PC-3 (cell line): ENCODE measurements around the gene CLIC5. TPM values are rescaled to one million over a fixed set of nuclear protein-coding genes. Genes with fewer than 3 reads are reported as not detected.

ENCODE experiments used
- ATAC-seq: fragments of 200-7000 bp; cut with Tn5 transposase; 2 replicates; pipeline ENCODE4 v1.9.1; 2020; ENCODE audit warnings: mild to moderate bottlenecking, moderate library complexity
- BruUV-seq: library from RNA; stranded (reverse); fragments of 400-500 nt; replicated peaks from 2 replicates; lab custom pipeline; 2021; lab: Mats Ljungman, UMichigan
- CTCF ChIA-PET: fragments of 300-600 bp; sonication (Branson Sonifier 250); formaldehyde crosslinking; loops from one replicate; lab custom pipeline; 2022; ENCODE audit warnings: antibody characterized with exemption; lab: Charles Lee
- POLR2A ChIA-PET: fragments of 300-600 bp; sonication (Branson Sonifier 250); formaldehyde crosslinking; loops from one replicate; lab custom pipeline; 2022; ENCODE audit warnings: antibody characterized with exemption; ENCODE audit not compliant: unreplicated experiment; lab: Charles Lee
- DNase-seq: peaks from one replicate; pipeline ENCODE4 v3.0.0-alpha.2; 2015
- H2AFZ ChIP-seq: fragments of 300-600 bp; sonication (generic); 2 replicates; pipeline ENCODE4 v1.6.0; 2016; ENCODE audit warnings: antibody characterized with exemption, low read length
- H3F3A ChIP-seq: fragments of 300-600 bp; sonication (generic); one replicate; pipeline ENCODE4 v1.6.0; 2017; ENCODE audit warnings: antibody characterized with exemption, low read length, control low read depth, mild to moderate bottlenecking; ENCODE audit not compliant: unreplicated experiment
- H3K27ac ChIP-seq: fragments of 300-600 bp; sonication (generic); 2 replicates; pipeline ENCODE4 v1.5.1; 2016; ENCODE audit warnings: mild to moderate bottlenecking, low read length
- H3K27me3 ChIP-seq: fragments of 300-600 bp; sonication (generic); 2 replicates; pipeline ENCODE4 v1.6.1; 2016; ENCODE audit warnings: low read length, mixed read lengths
- H3K36me3 ChIP-seq: fragments of 300-600 bp; sonication (generic); 2 replicates; pipeline ENCODE4 v1.6.1; 2016; ENCODE audit warnings: low read depth, mixed run types, low read length, mixed read lengths
- H3K4me1 ChIP-seq: fragments of 300-600 bp; sonication (generic); 2 replicates; pipeline ENCODE4 v1.5.1; 2016; ENCODE audit warnings: low read length; ENCODE audit not compliant: insufficient read depth
- H3K4me2 ChIP-seq: fragments of 300-600 bp; sonication (generic); 2 replicates; pipeline ENCODE4 v1.6.0; 2016; ENCODE audit warnings: low read length
- H3K4me3 ChIP-seq: fragments of 300-600 bp; sonication (generic); 2 replicates; pipeline ENCODE4 v1.5.1; 2016; ENCODE audit warnings: mild to moderate bottlenecking, low read length, mixed read lengths
- H3K79me2 ChIP-seq: fragments of 300-600 bp; sonication (generic); 2 replicates; pipeline ENCODE4 v1.6.1; 2017; ENCODE audit warnings: low read length, mixed read lengths
- H3K9ac ChIP-seq: fragments of 300-600 bp; sonication (generic); 2 replicates; pipeline ENCODE4 v1.6.0; 2016; ENCODE audit warnings: mild to moderate bottlenecking, low read length
- H3K9me2 ChIP-seq: fragments of 300-600 bp; sonication (generic); replicated peaks from 2 replicates; pipeline ENCODE4 v1.6.1; 2016; ENCODE audit warnings: mixed run types, low read length, mixed read lengths
- H3K9me3 ChIP-seq: fragments of 300-600 bp; sonication (generic); 2 replicates; pipeline ENCODE4 v1.6.1; 2016; ENCODE audit warnings: low read length, mixed read lengths
- H4K20me1 ChIP-seq: fragments of 300-600 bp; sonication (generic); 2 replicates; pipeline ENCODE4 v1.6.1; 2016; ENCODE audit warnings: low read length, mixed read lengths
- EZH2 ChIP-seq: fragments of 300-600 bp; sonication (generic); IDR thresholded peaks from one replicate; pipeline ENCODE4 v1.6.1; 2017; ENCODE audit warnings: antibody characterized with exemption, mild to moderate bottlenecking, low read length; ENCODE audit not compliant: unreplicated experiment
- EZH2phosphoT487 ChIP-seq: fragments of 300-600 bp; sonication (generic); IDR thresholded peaks from 2 replicates; pipeline ENCODE4 v1.6.1; 2018; ENCODE audit warnings: mild to moderate bottlenecking, antibody characterized with exemption, low read length, borderline replicate concordance
- intact Hi-C: fragments of 100-400 bp; cut with micrococcal nuclease; formaldehyde crosslinking; loops from 2 replicates; pipeline ENCODE4 v1.9.0; 2023
- total RNA-seq: library from RNA; depleted of rRNA; stranded (reverse); fragments of >200 nt; gene quantifications from 2 replicates; pipeline ENCODE4 v1.2.3, GENCODE V29; 2014
- TF ChIP-seq, protein P1 (sequence below): fragments of 300-600 bp; sonication (generic); conservative IDR thresholded peaks from 2 replicates; pipeline ENCODE4 v1.5.1; 2017; ENCODE audit warnings: antibody characterized with exemption, low read depth, mild to moderate bottlenecking, low read length

The CLIC5 gene
- total RNA-seq, 1 experiment from 2014 or later = not detected

DNA sequence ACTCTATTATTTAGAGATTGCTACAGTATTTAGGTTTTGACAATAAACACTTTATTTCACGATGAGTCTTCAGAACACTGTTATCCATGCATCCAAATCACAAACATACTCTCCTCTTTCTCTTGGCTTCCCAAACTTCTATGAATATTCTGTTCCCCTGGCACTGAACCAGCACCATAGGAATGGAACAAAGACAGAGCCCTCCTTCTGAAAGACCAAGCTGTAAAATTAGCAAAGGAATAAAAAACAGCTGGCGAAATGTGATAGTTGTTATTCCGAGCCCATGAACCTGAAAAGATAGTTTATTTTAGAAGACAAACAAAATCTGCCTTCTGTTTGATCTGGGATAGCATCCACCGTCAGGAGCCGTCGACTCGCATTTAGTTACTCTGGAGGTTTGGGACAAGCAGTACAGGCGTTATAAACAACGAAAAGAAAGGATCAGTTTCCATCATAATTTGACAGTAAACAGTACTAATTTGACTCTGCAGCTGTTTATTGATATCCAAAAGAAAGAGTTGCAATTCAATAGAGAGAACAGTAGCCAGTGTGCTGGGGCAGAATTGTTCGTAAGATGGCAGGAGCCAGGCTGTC lies 161.4 kb downstream of the CLIC5 start:
- Histone ChIP-seq H3K9ac (no peak overlapping the region), H3K4me1 (no peaks in the 10 kb centered on the region), H3K4me3 (no peak overlapping the region), H3K4me2 (no peak overlapping the region), H3K36me3 (no peaks in the 10 kb centered on the region), H4K20me1 (no peaks in the 10 kb centered on the region), H2AFZ (no peak overlapping the region), H3K79me2 (no peaks in the 10 kb centered on the region), H3K27me3 (0 out of 2 replicates have a peak, but pooled peaks cover 14% of the 10 kb centered on the region), H3K9me3 (no peaks in the 10 kb centered on the region), H3K9me2 (no peaks in the 10 kb centered on the region), H3F3A (no peaks in the 10 kb centered on the region), H3K27ac (no peak overlapping the region)
- intact Hi-C loops = no loop called here
- ChIA-PET CTCF (no interaction called here), POLR2A (no interaction called here)
- ATAC-seq = no peak
- TF ChIP-seq EZH2phosphoT487 = no peak
- DNase-seq = no peak
- BruUV-seq = no TSS peak

DNA sequence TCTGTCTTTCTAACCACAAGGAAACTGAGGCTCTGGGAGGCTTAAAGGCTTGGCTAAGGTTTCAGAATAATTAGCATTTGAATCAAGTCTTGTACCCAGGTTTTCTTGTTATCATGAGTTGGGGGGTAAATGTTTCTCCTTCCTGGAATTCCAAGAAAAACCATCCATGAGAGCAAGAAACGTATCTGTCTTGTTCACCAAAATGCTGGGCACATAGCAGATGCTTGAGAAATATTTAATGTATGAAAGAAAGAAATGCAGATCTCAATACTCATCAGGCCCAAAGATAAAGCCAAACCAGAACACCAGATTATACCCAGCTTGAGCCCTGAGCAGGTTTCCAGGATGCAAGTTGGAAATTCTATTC lies 164.6 kb downstream of the CLIC5 start:
- no peak overlapping the region for H3K4me2 ChIP-seq
- BruUV-seq = no TSS peak
- POLR2A ChIA-PET = no interaction called here
- no peak overlapping the region for H3K4me3 ChIP-seq
- H3K27ac ChIP-seq = no peak overlapping the region
- CTCF ChIA-PET = no interaction called here
- H3K4me1 ChIP-seq = no peaks in the 10 kb centered on the region; the same call in 1 of the 2 replicates
- no peaks in the 10 kb centered on the region for H3K9me3 ChIP-seq
- H3K79me2 ChIP-seq = no peaks in the 10 kb centered on the region
- no peak overlapping the region for H2AFZ ChIP-seq
- no peaks in the 10 kb centered on the region for H3K36me3 ChIP-seq
- intact Hi-C loops = no loop called here
- TF ChIP-seq EZH2phosphoT487 (no peak), EZH2 (no peak)
- TF ChIP-seq, protein P1, sequence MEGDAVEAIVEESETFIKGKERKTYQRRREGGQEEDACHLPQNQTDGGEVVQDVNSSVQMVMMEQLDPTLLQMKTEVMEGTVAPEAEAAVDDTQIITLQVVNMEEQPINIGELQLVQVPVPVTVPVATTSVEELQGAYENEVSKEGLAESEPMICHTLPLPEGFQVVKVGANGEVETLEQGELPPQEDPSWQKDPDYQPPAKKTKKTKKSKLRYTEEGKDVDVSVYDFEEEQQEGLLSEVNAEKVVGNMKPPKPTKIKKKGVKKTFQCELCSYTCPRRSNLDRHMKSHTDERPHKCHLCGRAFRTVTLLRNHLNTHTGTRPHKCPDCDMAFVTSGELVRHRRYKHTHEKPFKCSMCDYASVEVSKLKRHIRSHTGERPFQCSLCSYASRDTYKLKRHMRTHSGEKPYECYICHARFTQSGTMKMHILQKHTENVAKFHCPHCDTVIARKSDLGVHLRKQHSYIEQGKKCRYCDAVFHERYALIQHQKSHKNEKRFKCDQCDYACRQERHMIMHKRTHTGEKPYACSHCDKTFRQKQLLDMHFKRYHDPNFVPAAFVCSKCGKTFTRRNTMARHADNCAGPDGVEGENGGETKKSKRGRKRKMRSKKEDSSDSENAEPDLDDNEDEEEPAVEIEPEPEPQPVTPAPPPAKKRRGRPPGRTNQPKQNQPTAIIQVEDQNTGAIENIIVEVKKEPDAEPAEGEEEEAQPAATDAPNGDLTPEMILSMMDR = no peak
- H3K27me3 ChIP-seq = 0 out of 2 replicates have a peak, but pooled peaks cover 5% of the 10 kb centered on the region
- DNase-seq (no peak), ATAC-seq (no peak)
- no peak overlapping the region for H3K9ac ChIP-seq
- no peaks in the 10 kb centered on the region for H3K9me2 ChIP-seq
- no peaks in the 10 kb centered on the region for H3F3A ChIP-seq
- no peaks in the 10 kb centered on the region for H4K20me1 ChIP-seq

DNA sequence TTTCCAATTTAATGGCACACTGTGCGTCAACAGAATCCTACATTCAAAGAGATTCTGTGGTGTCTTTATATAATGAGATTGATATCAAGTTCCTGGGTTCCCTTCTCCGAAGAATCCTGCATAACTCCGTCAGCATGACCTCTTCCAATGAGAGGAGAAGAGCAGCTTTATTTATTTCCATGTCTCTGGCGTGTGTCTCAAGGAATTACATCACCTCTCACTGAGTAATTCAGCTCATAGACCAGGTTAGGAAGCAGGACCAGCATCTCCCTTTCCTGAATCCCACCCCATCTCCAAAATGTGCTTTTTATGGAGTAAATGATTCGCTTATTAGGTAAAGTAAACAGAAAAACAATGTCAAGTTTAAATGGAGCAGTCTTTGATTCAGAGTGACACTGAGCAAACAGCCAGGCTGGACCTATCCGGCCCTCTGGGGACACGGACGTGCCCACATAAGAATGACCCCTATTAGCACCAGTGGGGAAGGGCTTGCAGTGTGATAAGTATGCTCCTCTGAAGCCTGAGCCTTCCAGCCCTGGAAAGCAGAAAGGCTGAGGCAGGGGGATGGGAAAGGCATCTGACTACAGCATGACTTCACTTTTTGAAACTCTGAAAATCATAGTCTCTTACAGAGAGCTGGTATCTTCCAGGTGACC lies 165.2 kb downstream of the CLIC5 start:
- H3K9ac ChIP-seq = no peak overlapping the region
- H3F3A ChIP-seq = no peaks in the 10 kb centered on the region
- H3K9me3 ChIP-seq = no peaks in the 10 kb centered on the region
- H3K36me3 ChIP-seq = no peaks in the 10 kb centered on the region
- H3K79me2 ChIP-seq = no peaks in the 10 kb centered on the region
- no peaks in the 10 kb centered on the region for H4K20me1 ChIP-seq
- H3K9me2 ChIP-seq = no peaks in the 10 kb centered on the region
- H3K27ac ChIP-seq = no peak overlapping the region
- intact Hi-C loops = no loop called here
- ATAC-seq (no peak), DNase-seq (no peak)
- no peak overlapping the region for H2AFZ ChIP-seq
- no TSS peak for BruUV-seq
- peaks cover 5% of the 10 kb centered on the region; the same call in 1 of the 2 replicates for H3K4me1 ChIP-seq
- no peak overlapping the region for H3K4me2 ChIP-seq
- POLR2A ChIA-PET = no interaction called here
- CTCF ChIA-PET = no interaction called here
- no peak overlapping the region for H3K4me3 ChIP-seq
- 0 out of 2 replicates have a peak, but pooled peaks cover 5% of the 10 kb centered on the region for H3K27me3 ChIP-seq
- TF ChIP-seq EZH2phosphoT487 (no peak), EZH2 (no peak)
- TF ChIP-seq, protein P1 = no peak
